ENCODE results near the gene TNFRSF18.
"Not testable (repeated sequence)": the region's sequence is repeated elsewhere in the genome, so short reads cannot be mapped to it uniquely, and the experiment has no call there.

The TNFRSF18 gene

GRCh38 chr1:1199141-1199960 is 7.0 kb downstream of the TNFRSF18 start:
- DNase-seq (ENCODE audit: low read depth in 2 of 2): no peak

- no peak for DNase-seq (ENCODE audit: low read depth in 2 of 2)
Observed at GRCh38 chr1:1198423-1199140, 7.8 kb downstream of the TNFRSF18 start.

GRCh38 chr1:1197551-1198422 is 8.6 kb downstream of the TNFRSF18 start:
- DNase-seq (ENCODE audit: low read depth in 2 of 2): no peak

DNA sequence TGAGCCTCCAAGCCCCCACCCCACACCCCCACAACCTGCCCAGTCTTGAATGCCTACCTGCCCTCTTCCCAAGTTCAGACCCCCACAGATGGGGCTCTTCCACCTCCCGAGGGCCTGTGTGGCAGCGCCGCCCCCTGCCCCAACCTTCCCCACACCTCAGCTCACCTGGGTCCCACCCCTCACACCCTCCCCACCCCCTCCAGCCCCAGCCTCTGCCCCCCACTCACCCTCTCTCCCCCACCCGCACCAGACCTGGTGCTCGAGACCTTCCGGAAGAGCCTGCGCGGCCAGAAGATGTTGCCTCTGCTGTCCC is 9.2 kb downstream of the TNFRSF18 start:
- no peak for DNase-seq (ENCODE audit: low read depth in 2 of 2)

DNA sequence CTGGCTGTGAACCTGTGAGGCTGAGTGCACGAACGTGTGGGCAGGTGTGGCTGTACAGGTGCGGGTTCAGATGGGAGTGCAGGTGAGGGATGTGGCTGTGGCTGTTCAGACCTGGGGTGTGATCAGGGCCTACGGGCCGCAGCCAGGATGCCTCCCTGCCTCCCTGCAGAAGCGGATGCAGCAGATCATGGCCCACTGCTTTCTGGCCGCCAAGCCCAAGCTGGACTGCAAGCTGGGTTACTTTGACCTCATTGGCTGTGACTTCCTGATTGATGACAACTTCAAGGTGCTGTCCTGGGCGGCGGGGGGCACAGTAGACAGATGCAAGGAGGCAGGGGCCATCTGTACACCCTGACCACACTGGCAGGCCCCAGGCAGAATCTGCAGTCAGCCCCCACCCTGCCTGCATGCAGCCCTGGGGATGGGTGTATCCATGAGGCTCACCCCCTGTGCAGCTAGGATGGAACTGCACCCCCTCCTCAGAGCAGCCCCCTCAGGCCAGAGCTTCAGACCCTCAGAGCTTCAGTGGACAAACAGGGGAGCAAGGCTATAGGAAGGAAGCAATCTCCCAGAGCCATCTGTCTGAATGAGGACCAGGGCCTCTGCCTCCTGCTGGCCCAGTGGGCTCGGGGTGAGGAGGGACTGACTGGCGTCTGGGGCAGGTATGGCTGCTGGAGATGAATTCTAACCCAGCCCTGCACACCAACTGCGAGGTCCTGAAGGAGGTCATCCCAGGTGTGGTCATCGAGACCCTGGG is 9.8 kb downstream of the TNFRSF18 start:
- DNase-seq (ENCODE audit: low read depth in 2 of 2): no peak

DNA sequence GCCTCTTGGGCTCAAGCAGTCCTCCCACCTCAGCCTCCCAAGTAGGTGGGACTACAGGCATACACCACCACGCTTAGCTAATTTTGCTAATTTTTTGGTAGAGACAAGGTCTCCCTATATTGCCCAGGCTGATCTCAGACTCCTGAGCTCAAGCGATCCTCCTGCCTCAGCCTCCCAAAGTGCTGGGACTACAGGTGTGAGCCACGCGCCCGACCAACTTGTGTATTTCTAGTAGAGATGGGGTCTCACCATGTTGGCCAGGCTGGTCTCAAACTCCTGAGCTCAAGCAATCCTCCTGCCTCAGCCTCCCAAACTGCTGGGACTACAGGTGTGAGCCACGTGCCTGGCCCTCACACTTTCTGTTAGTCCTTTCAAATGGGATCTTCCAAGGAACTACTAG is 10.7 kb downstream of the TNFRSF18 start:
- not testable (repeated sequence) for DNase-seq (ENCODE audit: low read depth in 2 of 2)

GRCh38 chr1:1194723-1195122 is 11.7 kb downstream of the TNFRSF18 start:
- DNase-seq (ENCODE audit: low read depth in 2 of 2): no peak

GRCh38 chr1:1191734-1192133 is 14.7 kb downstream of the TNFRSF18 start:
- no peak for DNase-seq (ENCODE audit: low read depth in 2 of 2)

GRCh38 chr1:1189111-1189510 is 17.3 kb downstream of the TNFRSF18 start:
- no peak for DNase-seq (ENCODE audit: low read depth in 2 of 2)

GRCh38 chr1:1187938-1188337 is 18.5 kb downstream of the TNFRSF18 start:
- DNase-seq (ENCODE audit: low read depth in 2 of 2): no peak

GRCh38 chr1:1185101-1185765 is 21.2 kb downstream of the TNFRSF18 start:
- DNase-seq (ENCODE audit: low read depth in 2 of 2): no peak

GRCh38 chr1:1183833-1184775 is 22.3 kb downstream of the TNFRSF18 start:
- DNase-seq (ENCODE audit: low read depth in 2 of 2): no peak

DNA sequence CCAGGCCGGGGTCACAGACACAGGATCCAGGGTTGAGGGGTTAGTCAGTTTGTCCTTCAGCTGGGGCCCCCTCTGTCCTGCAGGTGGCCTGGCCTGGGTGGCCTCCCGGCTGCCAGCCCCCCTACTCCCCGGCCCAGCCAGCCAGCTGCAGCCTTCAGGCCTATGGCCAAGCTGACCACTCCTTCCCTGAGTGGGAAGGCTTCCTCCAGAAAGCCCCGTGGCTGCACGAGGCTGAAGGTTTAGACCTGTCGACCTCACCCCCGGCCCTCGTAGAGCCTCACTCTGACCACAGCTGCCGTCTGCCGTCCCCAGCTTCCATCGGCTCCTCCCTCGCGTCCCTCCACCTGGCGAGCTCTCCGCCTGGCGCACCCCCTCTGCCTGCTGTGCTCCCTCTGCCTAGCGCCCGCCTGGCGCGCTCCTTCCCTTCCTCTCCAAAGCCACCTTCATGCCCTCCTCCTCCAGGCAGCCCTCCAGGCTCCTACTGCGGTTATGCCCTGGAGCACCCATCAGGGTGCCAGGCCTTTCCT is 23.1 kb downstream of the TNFRSF18 start:
- DNase-seq (ENCODE audit: low read depth in 2 of 2): no peak

DNA sequence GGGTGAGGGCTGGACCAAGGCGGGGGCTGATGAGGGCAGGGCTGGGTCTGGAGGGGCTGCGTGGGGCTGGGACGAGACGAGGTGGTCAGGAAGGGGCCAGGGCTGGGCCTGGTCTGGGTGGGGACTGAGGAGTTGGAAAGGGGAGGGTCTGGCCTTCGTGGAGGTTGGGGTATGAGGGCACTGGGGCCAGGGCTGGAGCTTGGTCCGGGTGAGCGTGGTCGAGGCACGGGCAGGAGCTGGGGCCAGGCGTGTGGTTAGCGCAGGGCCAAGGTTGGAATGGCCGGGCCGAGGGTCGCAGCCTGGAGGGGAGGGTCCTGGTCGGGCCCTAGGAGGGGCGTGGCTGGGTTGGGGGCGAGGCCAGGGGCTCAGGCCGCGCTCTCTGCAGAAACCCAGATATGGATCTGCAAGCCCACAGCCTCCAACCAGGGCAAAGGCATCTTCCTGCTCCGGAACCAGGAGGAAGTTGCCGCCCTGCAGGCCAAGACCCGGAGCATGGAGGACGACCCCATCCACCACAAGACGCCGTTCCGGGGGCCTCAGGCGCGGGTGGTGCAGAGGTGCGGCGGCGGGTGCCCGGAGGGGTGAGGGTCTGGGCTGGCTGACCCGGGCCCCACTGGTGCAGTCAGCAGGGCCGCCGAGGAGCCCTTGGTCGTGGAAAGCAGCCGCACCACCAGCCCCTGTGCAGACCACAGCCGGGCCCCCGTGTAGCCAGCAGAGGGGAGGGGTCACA is 23.7 kb downstream of the TNFRSF18 start:
- DNase-seq (ENCODE audit: low read depth in 2 of 2): no peak

DNA sequence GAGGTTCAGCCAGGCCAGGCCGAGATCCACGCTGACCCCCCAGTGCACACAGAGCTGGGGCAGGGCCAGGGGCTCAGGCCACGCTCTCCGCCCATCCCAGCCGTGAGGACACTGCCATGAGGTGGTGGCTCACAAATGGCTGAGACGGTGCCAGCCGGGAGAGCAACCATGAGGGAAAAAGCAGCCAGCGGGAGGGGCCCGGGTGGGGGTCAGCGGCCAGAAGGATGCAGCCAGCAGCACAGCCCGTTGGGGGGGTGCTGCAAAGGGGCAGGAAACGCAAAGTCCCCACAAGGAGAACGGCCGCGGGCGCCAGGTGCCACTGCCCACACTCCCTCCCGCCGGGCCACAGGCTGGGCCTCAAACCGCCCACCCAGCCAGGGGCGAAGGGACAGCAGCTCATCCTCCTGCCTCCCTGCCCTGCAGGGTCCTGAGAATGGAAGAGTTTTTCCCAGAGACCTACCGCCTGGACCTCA is 24.4 kb downstream of the TNFRSF18 start:
- no peak for DNase-seq (ENCODE audit: low read depth in 2 of 2)

DNA sequence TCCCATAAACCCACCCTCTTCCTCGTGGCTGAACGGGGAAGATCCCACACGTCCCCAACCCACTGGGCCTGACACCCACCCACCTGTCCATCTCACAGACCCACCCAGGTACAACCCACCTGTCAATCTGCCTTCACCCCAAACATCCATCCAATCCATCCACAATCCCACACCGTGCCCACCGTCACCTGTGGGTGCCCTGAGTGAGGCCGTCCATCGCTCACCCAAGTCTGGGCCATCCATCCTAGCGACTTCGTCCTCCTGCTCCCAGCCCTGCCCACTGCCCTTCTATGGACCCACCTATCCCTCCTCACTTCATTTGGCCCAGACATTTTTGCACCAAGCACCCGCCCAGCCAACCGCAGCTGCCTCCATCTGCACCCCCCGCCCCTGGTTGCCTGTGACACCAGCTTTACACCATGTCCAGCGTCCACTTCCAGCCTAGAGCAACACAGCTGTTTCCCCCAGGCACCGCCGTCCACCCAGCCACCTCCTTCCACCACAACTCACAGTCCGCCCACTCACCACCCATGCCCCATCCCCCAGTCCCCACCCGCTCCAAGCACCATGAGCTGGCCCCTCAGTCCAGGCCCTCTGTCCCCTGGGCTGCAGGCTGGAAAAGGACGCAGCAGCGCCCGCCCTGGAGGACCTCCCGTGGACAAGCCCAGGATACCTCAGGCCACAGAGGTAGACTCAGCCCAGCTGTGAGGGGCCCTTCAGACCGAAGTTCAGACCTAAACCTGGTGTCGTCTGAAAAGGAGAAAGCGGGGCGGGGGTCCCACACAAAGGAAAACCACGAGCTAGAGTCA is 25.1 kb downstream of the TNFRSF18 start:
- no peak for DNase-seq (ENCODE audit: low read depth in 2 of 2)

GRCh38 chr1:1179983-1180861 is 26.2 kb downstream of the TNFRSF18 start:
- DNase-seq (ENCODE audit: low read depth in 2 of 2): no peak

All from stimulated activated CD8-positive, alpha-beta memory T cell treated with anti-CD3 and anti-CD28 coated beads, Interleukin-15, amount 100 ng/mL, for 4 hours (primary cell).